Thyroid gland (tissue), 4 donors: Measurements from ENCODE around the gene DDX50.
A peak's percentile ranks its signal among the peaks of the same experiment; 100 is the strongest.

Source experiments
- POLR2A ChIP-seq, 2 donors: fragments of 450-650 bp; IDR thresholded peaks; one replicate each; pipeline ENCODE4 v1.6.1; 2017; ENCODE audit warnings: antibody characterized with exemption in 2 of 2, mild to moderate bottlenecking in 2 of 2, moderate library complexity in 1 of 2
- TF ChIP-seq, protein P1 (sequence below), 6 experiments: fragments of 200-600 bp in 3 of 6; fragments of 450-650 bp in 3 of 6; sonication (generic) in 3 of 6; IDR thresholded peaks; one replicate each; pipeline ENCODE4 v1.5.1; 2016 to 2019; ENCODE audit warnings: antibody characterized with exemption in 6 of 6, mild to moderate bottlenecking in 2 of 6, inconsistent platforms in 1 of 6, moderate library complexity in 1 of 6

DNA sequence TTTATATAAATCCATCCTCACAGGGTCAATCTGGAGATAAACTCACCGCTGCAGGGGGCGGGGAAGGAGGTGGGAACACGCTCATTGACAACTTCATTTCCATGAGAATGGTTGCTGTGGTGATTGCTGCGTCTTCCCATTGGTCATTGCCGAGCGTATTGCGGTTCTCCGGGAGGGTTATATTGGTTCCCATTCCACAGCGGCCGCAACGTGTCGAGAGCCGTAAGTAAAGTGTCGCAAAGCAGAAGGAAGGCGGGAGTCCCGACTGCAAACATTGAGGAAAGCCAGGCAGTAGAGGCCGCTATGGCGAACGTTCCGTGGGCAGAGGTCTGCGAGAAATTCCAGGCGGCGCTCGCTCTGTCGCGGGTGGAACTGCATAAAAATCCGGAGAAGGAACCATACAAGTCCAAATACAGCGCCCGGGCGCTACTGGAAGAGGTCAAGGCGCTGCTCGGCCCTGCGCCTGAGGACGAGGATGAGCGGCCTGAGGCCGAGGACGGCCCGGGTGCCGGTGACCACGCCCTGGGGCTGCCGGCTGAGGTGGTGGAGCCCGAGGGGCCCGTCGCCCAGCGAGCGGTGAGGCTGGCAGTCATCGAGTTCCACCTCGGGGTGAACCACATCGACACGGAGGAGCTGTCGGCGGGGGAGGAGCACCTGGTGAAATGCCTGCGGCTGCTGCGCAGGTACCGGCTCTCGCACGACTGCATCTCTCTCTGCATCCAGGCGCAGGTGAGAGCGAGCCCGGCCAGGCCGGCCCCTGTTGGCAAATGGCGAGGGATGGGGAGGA lies 87.6 kb downstream of the DDX50 start, which contains the start of gene KIFBP:
- TF ChIP-seq POLR2A (IDR thresholded peaks at IDR 0.05) = peak in 1 of 2 donors; percentile 91
- TF ChIP-seq, protein P1, sequence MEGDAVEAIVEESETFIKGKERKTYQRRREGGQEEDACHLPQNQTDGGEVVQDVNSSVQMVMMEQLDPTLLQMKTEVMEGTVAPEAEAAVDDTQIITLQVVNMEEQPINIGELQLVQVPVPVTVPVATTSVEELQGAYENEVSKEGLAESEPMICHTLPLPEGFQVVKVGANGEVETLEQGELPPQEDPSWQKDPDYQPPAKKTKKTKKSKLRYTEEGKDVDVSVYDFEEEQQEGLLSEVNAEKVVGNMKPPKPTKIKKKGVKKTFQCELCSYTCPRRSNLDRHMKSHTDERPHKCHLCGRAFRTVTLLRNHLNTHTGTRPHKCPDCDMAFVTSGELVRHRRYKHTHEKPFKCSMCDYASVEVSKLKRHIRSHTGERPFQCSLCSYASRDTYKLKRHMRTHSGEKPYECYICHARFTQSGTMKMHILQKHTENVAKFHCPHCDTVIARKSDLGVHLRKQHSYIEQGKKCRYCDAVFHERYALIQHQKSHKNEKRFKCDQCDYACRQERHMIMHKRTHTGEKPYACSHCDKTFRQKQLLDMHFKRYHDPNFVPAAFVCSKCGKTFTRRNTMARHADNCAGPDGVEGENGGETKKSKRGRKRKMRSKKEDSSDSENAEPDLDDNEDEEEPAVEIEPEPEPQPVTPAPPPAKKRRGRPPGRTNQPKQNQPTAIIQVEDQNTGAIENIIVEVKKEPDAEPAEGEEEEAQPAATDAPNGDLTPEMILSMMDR (IDR thresholded peaks at IDR 0.05) = peak in 4 of 6 experiments; percentile 23 to 40 (median 32)
